ENCODE results near the gene MACO1.
"Not testable (repeated sequence)": the region's sequence is repeated elsewhere in the genome, so short reads cannot be mapped to it uniquely, and the experiment has no call there.

Gene MACO1

DNA sequence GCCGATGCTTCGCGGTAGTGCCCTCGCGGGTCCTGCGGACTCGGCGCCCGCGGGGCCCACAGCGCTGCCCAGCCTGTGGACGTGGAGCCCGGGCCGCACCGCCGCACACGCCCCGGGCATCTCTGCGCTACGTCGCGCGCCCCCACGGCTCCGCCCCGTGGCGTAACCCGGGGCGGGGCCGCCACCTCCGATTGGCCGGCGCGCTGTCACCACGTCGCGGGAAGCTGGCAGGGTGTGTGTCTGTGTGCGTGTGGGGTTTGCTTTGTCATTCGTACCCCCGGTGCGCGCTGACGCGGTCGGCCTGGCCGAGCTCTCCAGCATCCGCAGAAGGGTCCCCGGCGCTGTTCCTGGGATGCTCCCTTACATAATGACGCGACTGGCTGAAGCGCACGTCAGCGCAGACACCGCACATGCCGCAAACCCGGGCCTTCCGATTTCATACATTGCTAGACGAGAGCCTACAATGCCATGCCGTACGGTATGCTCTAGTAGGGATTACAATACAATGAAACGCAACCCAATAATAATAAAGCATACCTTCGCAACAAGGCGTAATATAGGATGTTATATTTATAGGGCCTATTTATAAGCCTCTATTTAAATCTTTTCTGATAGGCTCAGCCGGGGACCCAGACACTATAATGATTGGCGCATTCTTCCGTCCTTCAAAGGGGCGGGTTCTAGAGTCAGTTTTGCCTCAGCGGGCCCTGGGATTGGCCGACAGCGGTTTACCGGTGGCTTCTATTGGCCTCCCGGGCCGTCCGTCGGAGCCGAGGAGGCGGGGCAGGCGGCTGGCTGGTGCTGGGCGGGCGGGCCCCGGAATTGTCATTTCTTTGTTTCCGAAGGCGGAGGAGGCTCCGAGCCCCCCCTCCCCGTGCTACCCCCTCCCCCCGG, at the start of gene MACO1:
MACO1 (plus strand) TSS at position 825 of the 894 bp plus-strand sequence. CDS start 202 bp downstream, outside the sequence.
- DNase-seq (ENCODE audit: low spot score): peak; percentile 94

GRCh38 chr1:25382543-25382942, 48.2 kb upstream of the MACO1 start:
- not testable (repeated sequence) for DNase-seq (ENCODE audit: low spot score)

- peak; percentile 15 for DNase-seq (ENCODE audit: low spot score)
These were observed 47.6 kb upstream of the MACO1 start for GRCh38 chr1:25383090-25383489.

DNA sequence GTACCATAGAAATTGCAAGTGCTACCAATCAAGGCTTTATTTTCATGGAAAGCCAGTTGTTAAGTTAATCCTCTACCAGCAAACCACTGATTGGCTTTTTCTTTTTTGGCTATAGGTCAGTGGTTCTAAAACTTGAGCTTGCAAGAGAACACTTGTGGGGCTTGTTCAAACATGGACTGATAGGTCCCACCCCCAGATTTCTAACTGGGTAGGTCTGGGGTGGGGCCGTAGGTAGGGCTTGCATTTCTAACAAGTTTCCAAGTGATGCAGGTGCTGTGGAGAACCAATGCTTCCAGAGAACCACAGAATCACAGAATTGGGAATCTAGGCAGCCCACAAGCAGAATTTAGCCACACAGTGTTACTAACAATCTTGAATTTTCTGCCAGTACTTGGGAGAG, 46.8 kb upstream of the MACO1 start:
- not testable (repeated sequence) for DNase-seq (ENCODE audit: low spot score)

DNA sequence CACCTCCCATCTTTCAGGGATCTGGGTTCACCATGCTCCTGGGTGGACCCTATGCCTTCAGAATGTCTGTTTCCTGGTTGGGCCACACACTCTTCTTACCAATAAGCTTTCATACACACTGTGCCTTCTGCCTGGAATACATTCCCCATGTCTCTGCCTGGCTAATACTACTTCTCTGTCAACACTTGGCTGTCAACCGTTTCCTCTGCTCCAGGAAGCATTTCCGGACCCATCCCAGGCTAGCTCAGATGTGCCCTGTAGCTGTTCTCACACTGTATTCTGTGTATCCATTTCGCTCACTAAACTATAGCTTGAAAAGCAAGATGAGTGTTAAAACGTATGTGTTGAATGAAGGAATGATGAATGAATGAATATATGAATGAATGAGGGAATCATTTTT, 43.6 kb upstream of the MACO1 start:
- not testable (repeated sequence) for DNase-seq (ENCODE audit: low spot score)

GRCh38 chr1:25388691-25389090, 42.0 kb upstream of the MACO1 start:
- DNase-seq (ENCODE audit: low spot score): not testable (repeated sequence)

GRCh38 chr1:25389721-25390120, 41.0 kb upstream of the MACO1 start:
- DNase-seq (ENCODE audit: low spot score): not testable (repeated sequence)

GRCh38 chr1:25392841-25393240, 37.9 kb upstream of the MACO1 start:
- DNase-seq (ENCODE audit: low spot score): no peak

GRCh38 chr1:25397549-25397948, 33.1 kb upstream of the MACO1 start:
- DNase-seq (ENCODE audit: low spot score): not testable (repeated sequence)

GRCh38 chr1:25398079-25398478, 32.6 kb upstream of the MACO1 start:
- not testable (repeated sequence) for DNase-seq (ENCODE audit: low spot score)

GRCh38 chr1:25402947-25403803, 27.5 kb upstream of the MACO1 start:
- DNase-seq (ENCODE audit: low spot score): not testable (repeated sequence)

DNA sequence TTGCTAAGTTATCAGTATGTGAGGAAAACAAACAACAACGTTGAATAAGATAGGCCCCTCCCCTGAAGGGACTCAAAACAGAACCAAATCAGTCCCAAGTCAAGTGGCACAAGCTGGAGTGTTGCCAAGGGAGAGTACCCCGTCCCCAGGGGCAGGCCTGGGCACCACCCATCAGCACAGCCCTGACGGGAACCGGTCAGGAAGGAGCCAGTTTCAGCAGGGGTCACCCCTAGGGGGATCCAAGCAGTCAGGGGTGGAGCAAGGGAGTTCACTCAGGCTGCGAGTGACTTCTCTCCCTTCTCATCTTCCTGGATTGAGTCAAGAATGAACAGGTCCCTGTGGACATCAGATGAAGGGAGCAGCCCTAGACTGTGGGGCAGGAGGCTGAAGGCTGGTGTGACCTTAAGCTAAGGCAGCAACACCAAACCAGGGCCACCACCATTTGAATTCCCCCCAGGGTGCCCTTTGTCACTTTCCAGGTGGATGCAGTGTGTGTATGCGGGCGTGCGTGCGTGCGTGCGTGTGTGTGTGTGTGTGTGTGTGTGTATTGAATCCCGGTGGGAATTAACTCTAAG, 24.9 kb upstream of the MACO1 start:
- DNase-seq (ENCODE audit: low spot score): not testable (repeated sequence)

GRCh38 chr1:25409641-25410427, 20.9 kb upstream of the MACO1 start:
- not testable (repeated sequence) for DNase-seq (ENCODE audit: low spot score)

DNA sequence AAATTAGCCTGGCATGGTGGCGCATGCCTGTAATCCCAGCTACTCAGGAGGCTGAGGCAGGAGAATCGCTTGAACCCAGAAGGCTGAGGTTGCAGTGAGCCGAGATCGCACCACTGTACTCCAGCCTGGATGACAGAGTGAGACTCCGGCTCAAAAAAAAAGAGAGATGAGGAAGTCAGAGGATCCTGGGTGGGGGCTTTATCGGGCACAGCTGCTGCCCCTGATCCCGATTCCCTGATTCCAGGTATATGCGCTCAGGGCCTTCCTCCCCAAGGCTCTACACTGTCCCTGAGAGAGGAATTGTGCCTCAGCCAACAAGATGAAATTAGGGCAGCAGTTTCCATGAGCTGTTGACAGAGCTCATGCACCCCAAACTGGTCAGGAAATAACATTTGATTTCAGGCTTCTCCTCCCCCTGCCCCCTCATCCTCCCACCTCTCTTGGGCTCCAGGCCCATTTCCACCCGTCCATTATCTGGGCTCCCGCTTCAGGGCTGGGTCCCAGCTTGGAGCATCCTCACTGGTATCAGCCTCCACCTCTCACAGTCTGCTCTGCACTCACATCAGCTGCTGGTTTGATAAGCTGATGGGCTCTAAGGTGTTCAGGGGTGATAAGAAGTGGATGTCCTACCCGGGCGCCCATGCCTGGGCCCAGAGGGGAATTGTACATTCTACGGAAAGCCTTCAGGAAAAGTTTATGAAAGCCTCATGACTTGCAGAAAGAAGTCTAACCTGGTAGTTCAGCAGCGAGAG, 17.6 kb upstream of the MACO1 start:
- DNase-seq (ENCODE audit: low spot score): not testable (repeated sequence)

- DNase-seq (ENCODE audit: low spot score): not testable (repeated sequence)
These were observed 16.5 kb upstream of the MACO1 start for GRCh38 chr1:25414157-25414556.

DNA sequence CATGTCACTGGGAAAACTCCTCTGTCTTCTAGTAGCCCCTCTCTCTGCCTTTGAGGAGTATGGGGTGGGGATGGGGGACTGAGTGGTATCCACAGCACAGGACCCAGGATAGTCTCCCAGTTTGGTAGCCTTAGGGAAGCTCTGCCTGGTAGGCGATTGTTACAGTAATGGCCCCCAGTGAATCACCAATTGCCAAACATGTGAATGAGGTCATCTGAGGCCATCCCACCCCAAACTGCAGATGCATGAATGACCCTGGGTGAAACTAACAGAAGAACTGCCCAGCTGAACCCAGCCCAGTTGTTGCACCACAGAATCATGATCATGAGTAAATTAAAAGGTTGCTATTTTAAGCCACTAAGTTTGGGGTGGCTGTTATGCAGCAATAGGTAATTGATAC, 16.1 kb upstream of the MACO1 start:
- not testable (repeated sequence) for DNase-seq (ENCODE audit: low spot score)

GRCh38 chr1:25417280-25417679, 13.4 kb upstream of the MACO1 start:
- not testable (repeated sequence) for DNase-seq (ENCODE audit: low spot score)

GRCh38 chr1:25419339-25419738, 11.4 kb upstream of the MACO1 start:
- DNase-seq (ENCODE audit: low spot score): not testable (repeated sequence)

DNA sequence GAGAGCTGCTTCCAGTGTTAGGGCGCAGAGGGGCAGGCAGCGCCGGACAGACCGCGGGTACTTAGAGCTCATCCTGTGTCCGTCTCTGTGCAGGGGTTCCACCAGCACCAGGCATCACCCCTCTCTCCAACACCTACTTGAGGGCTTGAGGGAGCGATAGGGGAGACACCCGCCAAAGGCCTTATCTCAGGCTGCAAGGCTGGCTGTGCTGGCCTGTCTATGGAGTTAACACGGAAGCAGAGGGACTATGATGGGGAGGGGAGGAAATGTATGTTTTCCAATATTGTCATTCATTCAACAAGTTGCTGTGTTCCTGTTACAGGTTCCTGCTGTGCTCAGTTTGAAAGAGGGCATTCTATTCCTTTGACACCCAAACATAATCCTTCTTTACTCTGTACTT, 10.0 kb upstream of the MACO1 start, which contains the start of gene RHCE:
RHCE (minus strand) TSS at position 111 of the 400 bp plus-strand sequence; CDS start at position 72, 39 bp downstream.
- not testable (repeated sequence) for DNase-seq (ENCODE audit: low spot score)

DNA sequence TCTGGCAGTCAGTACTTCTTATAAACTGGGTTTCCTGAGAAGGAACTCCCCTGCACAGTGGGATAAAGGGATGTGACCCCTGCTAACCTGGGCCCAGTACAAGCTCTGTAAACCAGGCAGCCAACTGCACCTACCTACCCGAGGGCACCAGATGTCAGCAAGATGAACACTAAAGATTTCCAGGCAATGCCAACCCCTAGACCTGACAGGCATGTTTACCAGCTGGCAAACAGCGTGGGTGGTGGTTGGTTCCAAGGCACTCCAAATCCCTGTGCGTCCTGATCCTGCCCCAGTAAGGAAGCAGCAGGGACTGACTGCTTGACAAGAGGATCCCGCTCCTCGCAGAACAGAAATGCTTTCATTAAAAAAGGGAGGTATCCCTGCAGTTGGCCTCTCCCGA, 7.5 kb upstream of the MACO1 start:
- DNase-seq (ENCODE audit: low spot score): not testable (repeated sequence)

Data from RKO (cell line).